IMR-90 (cell line): ENCODE measurements around the gene GPR21. TPM values are rescaled to one million over a fixed set of nuclear protein-coding genes. Genes with fewer than 3 reads are reported as not detected.

ENCODE experiments used
- ATAC-seq: fragments of 200-7000 bp; cut with Tn5 transposase; 2 replicates; pipeline ENCODE4 v1.9.1; 2020; ENCODE audit warnings: low read depth, mild to moderate bottlenecking, moderate library complexity
- BruUV-seq: library from RNA; stranded (reverse); fragments of 400-500 nt; replicated peaks from 2 replicates; lab custom pipeline; 2021; lab: Mats Ljungman, UMichigan
- CTCF ChIA-PET: fragments of 300-600 bp; formaldehyde crosslinking; extraction: SDS; loops from one replicate; lab custom pipeline; 2021; ENCODE audit warnings: antibody characterized with exemption; lab: Yijun Ruan, JAX
- POLR2A ChIA-PET: fragments of 300-600 bp; sonication (Branson Sonifier 250); formaldehyde crosslinking; loops from one replicate; lab custom pipeline; 2022; ENCODE audit warnings: antibody characterized with exemption; ENCODE audit not compliant: unreplicated experiment; lab: Charles Lee
- DNase-seq: peaks from one replicate; pipeline ENCODE4 v3.0.0; 2013
- H2AFZ ChIP-seq: replicated peaks from 2 replicates; pipeline ENCODE3; 2013; ENCODE audit warnings: low read length, mild to moderate bottlenecking; ENCODE audit not compliant: poor library complexity
- H2AK5ac ChIP-seq: 2 replicates; pipeline ENCODE4 v1.6.1; 2013; ENCODE audit warnings: low read depth, low read length, inconsistent platforms
- H2AK9ac ChIP-seq: replicated peaks from 2 replicates; pipeline ENCODE3; 2013; ENCODE audit warnings: mild to moderate bottlenecking, low read depth, low read length, moderate library complexity; ENCODE audit not compliant: poor library complexity
- H2BK120ac ChIP-seq: 2 replicates; pipeline ENCODE4 v1.6.1; 2013; ENCODE audit warnings: low read depth, low read length, inconsistent platforms
- H2BK15ac ChIP-seq: 3 replicates; pipeline ENCODE4 v1.6.1; 2013; ENCODE audit warnings: low read depth, low read length, inconsistent platforms
- H2BK20ac ChIP-seq: 2 replicates; pipeline ENCODE4 v1.6.1; 2013; ENCODE audit warnings: low read depth, mild to moderate bottlenecking, inconsistent platforms, low read length, moderate library complexity
- H2BK5ac ChIP-seq: 2 replicates; pipeline ENCODE4 v1.6.1; 2013; ENCODE audit warnings: mild to moderate bottlenecking, low read depth, low read length, inconsistent platforms; ENCODE audit not compliant: poor library complexity, severe bottlenecking
- H3K14ac ChIP-seq: replicated peaks from 2 replicates; pipeline ENCODE4 v1.6.1; 2013; ENCODE audit warnings: low read depth, low read length, inconsistent platforms
- H3K18ac ChIP-seq: 2 replicates; pipeline ENCODE4 v1.6.1; 2013; ENCODE audit warnings: low read depth, low read length, control low read depth
- H3K23ac ChIP-seq: 2 replicates; pipeline ENCODE4 v1.6.1; 2013; ENCODE audit warnings: low read depth, low read length, inconsistent platforms
- H3K27ac ChIP-seq: 2 replicates; pipeline ENCODE4 v1.5.1; 2013; ENCODE audit warnings: mild to moderate bottlenecking, control low read depth, low read length; ENCODE audit not compliant: insufficient read depth
- H3K27me3 ChIP-seq: 2 replicates; pipeline ENCODE4 v1.6.1; 2013; ENCODE audit warnings: low read length; ENCODE audit not compliant: control insufficient read depth, insufficient read depth
- H3K36me3 ChIP-seq: 2 replicates; pipeline ENCODE4 v1.6.1; 2013; ENCODE audit warnings: low read length, mixed read lengths; ENCODE audit not compliant: control insufficient read depth, insufficient read depth
- H3K4ac ChIP-seq: 2 replicates; pipeline ENCODE4 v1.6.1; 2013; ENCODE audit warnings: low read depth, low read length, inconsistent platforms
- H3K4me1 ChIP-seq: 2 replicates; pipeline ENCODE4 v1.6.1; 2013; ENCODE audit warnings: low read length, mixed read lengths; ENCODE audit not compliant: control insufficient read depth, insufficient read depth
- H3K4me2 ChIP-seq: 2 replicates; pipeline ENCODE4 v1.6.1; 2013; ENCODE audit warnings: low read depth, mild to moderate bottlenecking, control low read depth, low read length, moderate library complexity
- H3K4me3 ChIP-seq: 2 replicates; pipeline ENCODE4 v1.5.1; 2013; ENCODE audit warnings: low read depth, mild to moderate bottlenecking, control low read depth, low read length, moderate library complexity; ENCODE audit not compliant: insufficient read depth
- H3K56ac ChIP-seq: 2 replicates; pipeline ENCODE4 v1.6.1; 2013; ENCODE audit warnings: low read length, inconsistent platforms; ENCODE audit not compliant: insufficient read depth; ENCODE audit errors: extremely low read depth
- H3K79me1 ChIP-seq, 2 experiments: 2 replicates each; pipeline ENCODE4 v1.6.1; 2013; ENCODE audit warnings: low read length in 2 of 2, inconsistent platforms in 1 of 2, low read depth in 1 of 2
- H3K9ac ChIP-seq: 2 replicates; pipeline ENCODE4 v1.6.1; 2013; ENCODE audit warnings: low read depth, low read length, control low read depth
- H3K9me1 ChIP-seq: 2 replicates; pipeline ENCODE4 v1.6.1; 2013; ENCODE audit warnings: low read length, inconsistent platforms; ENCODE audit not compliant: insufficient read depth
- H3K9me3 ChIP-seq: 2 replicates; pipeline ENCODE4 v1.6.1; 2013; ENCODE audit warnings: low read length; ENCODE audit not compliant: control insufficient read depth, insufficient read depth
- H4K20me1 ChIP-seq: 2 replicates; pipeline ENCODE4 v1.6.1; 2013; ENCODE audit warnings: low read length, inconsistent platforms; ENCODE audit not compliant: insufficient read depth
- H4K5ac ChIP-seq: 2 replicates; pipeline ENCODE4 v1.6.1; 2013; ENCODE audit warnings: mild to moderate bottlenecking, low read depth, low read length, control low read depth
- H4K8ac ChIP-seq, 2 experiments: 2 replicates each; pipeline ENCODE4 v1.6.1; 2013; ENCODE audit warnings: low read depth in 2 of 2, low read length in 2 of 2, control low read depth in 1 of 2, inconsistent platforms in 1 of 2
- H4K91ac ChIP-seq: 2 replicates; pipeline ENCODE4 v1.6.1; 2013; ENCODE audit warnings: low read depth, low read length, inconsistent platforms; ENCODE audit not compliant: insufficient read depth
- CEBPB ChIP-seq: IDR thresholded peaks from 2 replicates; pipeline ENCODE4 v1.6.1; 2012; ENCODE audit warnings: low read depth, low read length, improper control_type of control experiment
- CHD1 ChIP-seq: IDR thresholded peaks from 2 replicates; pipeline ENCODE4 v1.6.1; 2012; ENCODE audit warnings: low read depth, low read length, improper control_type of control experiment
- MAZ ChIP-seq: IDR thresholded peaks from 2 replicates; pipeline ENCODE4 v1.6.1; 2012; ENCODE audit warnings: low read depth, mild to moderate bottlenecking, low read length, improper control_type of control experiment, moderate library complexity, borderline replicate concordance
- RAD21 ChIP-seq: IDR thresholded peaks from 2 replicates; pipeline ENCODE4 v1.6.1; 2012; ENCODE audit warnings: low read length, improper control_type of control experiment
- RFX5 ChIP-seq: IDR thresholded peaks from 2 replicates; pipeline ENCODE4 v1.8.0; 2012; ENCODE audit warnings: low read depth, mild to moderate bottlenecking, low read length, moderate library complexity
- SMC3 ChIP-seq: fragments of 150-350 bp; IDR thresholded peaks from 2 replicates; pipeline ENCODE4 v1.6.1; 2016; ENCODE audit warnings: low read depth, mild to moderate bottlenecking, antibody characterized with exemption, low read length, moderate library complexity
- WGBS, 2 experiments: methylation state at CpG; one replicate each; pipeline versions ENCODE4 v1.1.5 to v1.1.7; 2013; ENCODE audit warnings: missing lambda C conversion rate in 2 of 2; ENCODE audit not compliant: insufficient read length in 1 of 2; ENCODE audit errors: extremely low coverage in 2 of 2; 5-methylcytosine and 5-hydroxymethylcytosine counted together
- dilution Hi-C: fragments of 300-500 bp; cut with HindIII; formaldehyde crosslinking; loops from one replicate; pipeline ENCODE4 v1.14.3; 2018; ENCODE audit warnings: low sequenced_read_pairs; ENCODE audit not compliant: unreplicated experiment
- in situ Hi-C: fragments of 300-500 bp; cut with MboI; formaldehyde crosslinking; loops from 3 replicates; pipeline ENCODE4 v1.14.3; 2019; ENCODE audit warnings: low sequenced_read_pairs, inconsistent platforms, mixed read lengths
- intact Hi-C: fragments of 100-400 bp; cut with micrococcal nuclease; formaldehyde crosslinking; loops from 2 replicates; pipeline ENCODE4 v1.10.0; 2022
- polyA plus RNA-seq, 3 experiments: library from polyadenylated mRNA; depleted of rRNA; stranded (reverse); fragments of >200 nt; gene quantifications; 2 replicates each; pipeline ENCODE4 v1.2.3, GENCODE V29; 2012; ENCODE audit warnings: low replicate concordance in 1 of 3
- total RNA-seq: library from RNA; depleted of rRNA; stranded (reverse); fragments of >200 nt; gene quantifications from 2 replicates; pipeline ENCODE4 v1.2.3, GENCODE V29; 2012

GPR21 gene
- total and polyA plus RNA-seq, 2 of the 4 experiments (the other 2 are of a cell fraction), result 0.90 TPM; not detected in 1

GRCh38 chr9:123011878-123012528, 21.5 kb upstream of the GPR21 start:
- Histone ChIP-seq H3K18ac (no peak overlapping the region), H3K4me1 (peaks cover 2% of the 10 kb centered on the region; the same call in 1 of the 2 replicates), H2BK5ac (no peak overlapping the region), H4K91ac (no peak overlapping the region), H2BK15ac (no peak overlapping the region), H4K5ac (no peak overlapping the region), H4K20me1 (no peaks in the 10 kb centered on the region), H3K36me3 (peaks cover 23% of the 10 kb centered on the region), H3K9ac (no peak overlapping the region), H3K27ac (no peak overlapping the region; the same call in 1 of the 2 replicates), H2BK120ac (no peak overlapping the region), H2AFZ (no peak overlapping the region), H2AK9ac (no peak overlapping the region), H2AK5ac (no peak overlapping the region), H3K27me3 (no peaks in the 10 kb centered on the region), H4K8ac (no peak overlapping the region), H2BK20ac (no peak overlapping the region), H3K9me1 (no peaks in the 10 kb centered on the region), H3K4me3 (no peak overlapping the region), H3K9me3 (no peaks in the 10 kb centered on the region), H3K4me2 (no peak overlapping the region), H3K79me1 (0 out of 4 replicates have a peak, but pooled peaks cover 0 to 5% of the 10 kb centered on the region in 2 experiments), H3K14ac (no peak overlapping the region), H3K23ac (no peak overlapping the region), H3K56ac (no peak overlapping the region), H3K4ac (no peak overlapping the region)
- TF ChIP-seq CHD1 (no peak), CEBPB (0 out of 2 replicates have a peak, but pooled peaks have one; percentile 24), MAZ (no peak), SMC3 (no peak), RAD21 (no peak), RFX5 (0 out of 2 replicates have a peak, but pooled peaks have one; percentile 12)
- intact Hi-C loops (no loop called here), in situ Hi-C loops (no loop called here), dilution Hi-C loops (no loop called here)
- ATAC-seq, result peak; percentile 81
- peak; percentile 32 for DNase-seq
- ChIA-PET POLR2A (no interaction called here), CTCF (no interaction called here)
- no TSS peak for BruUV-seq
- no CpG with 5 or more reads among the region's 3 CpGs for whole genome bisulfite sequencing, 2 experiments
